ENCODE data around the gene GTF3C1. TPM values are rescaled to one million over a fixed set of nuclear protein-coding genes. Genes with fewer than 3 reads are reported as not detected.

The GTF3C1 gene
- total and polyA plus RNA-seq, 2 of the 13 experiments (the other 11 are each of a cell fraction or from before 2014, with no cell fraction given): 29.2 to 72.7 TPM

GRCh38 chr16:27447301-27447700 lies 102.4 kb downstream of the GTF3C1 start:
- Histone ChIP-seq H3K9ac (ENCODE audit: insufficient read depth, low read depth, low read length) (no peak overlapping the region), H3K9me3 (ENCODE audit: low read length) (peaks cover 15% of the 10 kb centered on the region), H3K36me3 (replicated peaks in 1 of 2; ENCODE audit: control insufficient read depth in 1 of 2, insufficient read depth in 2 of 2, low read length in 2 of 2) (no peaks in the 10 kb centered on the region), H3K27ac (ENCODE audit: extremely low read length, insufficient read depth, low read length) (no peak overlapping the region), H3K4me1 (ENCODE audit: insufficient read depth, low read length) (peaks cover 7% of the 10 kb centered on the region; the same call in 1 of the 2 replicates), H3K27me3 (ENCODE audit: control insufficient read depth in 1 of 2, insufficient read depth in 2 of 2, low read length in 2 of 2) (peaks cover 4 to 26% of the 10 kb centered on the region in 2 experiments; a peak in 3 of 5 replicates), H3K79me2 (ENCODE audit: insufficient read depth, low read length) (no peaks in the 10 kb centered on the region), H3K4me3 (replicated peaks in 1 of 3; ENCODE audit: insufficient read depth in 1 of 3, low read depth in 2 of 3, low read length in 3 of 3) (no peak overlapping the region), H4K20me1 (ENCODE audit: insufficient read depth, low read length) (no peaks in the 10 kb centered on the region), H2AFZ (ENCODE audit: low read length) (no peak overlapping the region), H3K4me2 (ENCODE audit: low read depth, low read length) (no peak overlapping the region)
- ChIA-PET CTCF (ENCODE audit: low intra/inter-chr PET ratio, low total read pairs) (no interaction called here), POLR2A (no interaction called here)
- no peak for ATAC-seq
- peak; percentile 35; the same call in 1 of the 2 replicates for TF ChIP-seq ZNF629 (CRISPR knock-in tag; conservative IDR thresholded peaks at IDR 0.05)
- no peak for TF ChIP-seq ZNF280B (CRISPR knock-in tag; IDR thresholded peaks at IDR 0.05; ENCODE audit: borderline replicate concordance)
- DNase-seq (ENCODE audit: low spot score): no peak
- in situ Hi-C loops (cut with HindIII; ENCODE audit: extremely low pct_ligation_motif_present, low pct_unique_long_range_greater_than_20kb) (no loop called here), intact Hi-C loops (cut with micrococcal nuclease; ENCODE audit: unreplicated experiment) (no loop called here)
- no TSS peak for BruUV-seq (replicated peaks)
- FAIRE-seq: no peak
- 60% methylated on average over 5 of the region's 5 CpGs for WGBS (ENCODE audit: low lambda C conversion rate)

DNA sequence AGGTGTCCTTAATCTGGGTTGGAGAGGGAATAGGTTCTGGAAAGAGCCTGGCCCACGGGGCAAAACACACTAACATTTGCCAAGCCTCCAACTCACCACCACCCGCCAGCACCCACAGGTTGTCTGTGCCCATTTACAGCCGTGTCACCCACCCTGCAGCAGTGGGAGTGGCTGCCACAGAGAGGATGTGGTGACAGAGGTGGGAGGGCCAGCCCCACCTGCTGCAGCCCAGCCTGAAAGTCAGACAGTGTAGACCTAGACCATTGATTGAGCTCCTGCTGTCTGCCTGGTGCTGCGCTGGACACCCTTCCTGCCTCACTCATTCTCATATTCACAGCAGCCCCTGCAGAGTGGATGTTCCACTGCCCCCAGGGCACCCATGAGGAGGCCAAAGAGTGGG lies 103.0 kb downstream of the GTF3C1 start:
- Histone ChIP-seq H3K27me3 (ENCODE audit: control insufficient read depth in 1 of 2, insufficient read depth in 2 of 2, low read length in 2 of 2) (peaks cover 4 to 22% of the 10 kb centered on the region in 2 experiments; a peak in 3 of 5 replicates), H3K4me2 (ENCODE audit: low read depth, low read length) (no peak overlapping the region), H3K36me3 (replicated peaks in 1 of 2; ENCODE audit: control insufficient read depth in 1 of 2, insufficient read depth in 2 of 2, low read length in 2 of 2) (no peaks in the 10 kb centered on the region), H2AFZ (ENCODE audit: low read length) (no peak overlapping the region), H3K79me2 (ENCODE audit: insufficient read depth, low read length) (no peaks in the 10 kb centered on the region), H4K20me1 (ENCODE audit: insufficient read depth, low read length) (no peaks in the 10 kb centered on the region), H3K4me3 (replicated peaks in 1 of 3; ENCODE audit: insufficient read depth in 1 of 3, low read depth in 2 of 3, low read length in 3 of 3) (no peak overlapping the region), H3K27ac (ENCODE audit: extremely low read length, insufficient read depth, low read length) (no peak overlapping the region), H3K9me3 (ENCODE audit: low read length) (peaks cover 15% of the 10 kb centered on the region), H3K9ac (ENCODE audit: insufficient read depth, low read depth, low read length) (no peak overlapping the region), H3K4me1 (ENCODE audit: insufficient read depth, low read length) (peaks cover 7% of the 10 kb centered on the region; the same call in 1 of the 2 replicates)
- ATAC-seq (no peak), FAIRE-seq (no peak), DNase-seq (ENCODE audit: low spot score) (no peak)
- intact Hi-C loops (cut with micrococcal nuclease; ENCODE audit: unreplicated experiment): no loop called here
- WGBS (ENCODE audit: low lambda C conversion rate): 66% methylated on average over 4 of the region's 4 CpGs
- in situ Hi-C loops (cut with HindIII; ENCODE audit: extremely low pct_ligation_motif_present, low pct_unique_long_range_greater_than_20kb): no loop called here
- no TSS peak for BruUV-seq (replicated peaks)
- ChIA-PET CTCF (ENCODE audit: low intra/inter-chr PET ratio, low total read pairs) (no interaction called here), POLR2A (no interaction called here)
- TF ChIP-seq, protein P1, sequence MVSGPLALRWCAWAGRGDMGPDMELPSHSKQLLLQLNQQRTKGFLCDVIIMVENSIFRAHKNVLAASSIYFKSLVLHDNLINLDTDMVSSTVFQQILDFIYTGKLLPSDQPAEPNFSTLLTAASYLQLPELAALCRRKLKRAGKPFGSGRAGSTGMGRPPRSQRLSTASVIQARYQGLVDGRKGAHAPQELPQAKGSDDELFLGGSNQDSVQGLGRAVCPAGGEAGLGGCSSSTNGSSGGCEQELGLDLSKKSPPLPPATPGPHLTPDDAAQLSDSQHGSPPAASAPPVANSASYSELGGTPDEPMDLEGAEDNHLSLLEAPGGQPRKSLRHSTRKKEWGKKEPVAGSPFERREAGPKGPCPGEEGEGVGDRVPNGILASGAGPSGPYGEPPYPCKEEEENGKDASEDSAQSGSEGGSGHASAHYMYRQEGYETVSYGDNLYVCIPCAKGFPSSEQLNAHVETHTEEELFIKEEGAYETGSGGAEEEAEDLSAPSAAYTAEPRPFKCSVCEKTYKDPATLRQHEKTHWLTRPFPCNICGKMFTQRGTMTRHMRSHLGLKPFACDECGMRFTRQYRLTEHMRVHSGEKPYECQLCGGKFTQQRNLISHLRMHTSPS (CRISPR knock-in tag; IDR thresholded peaks at IDR 0.05; ENCODE audit: low read depth): no peak
- no peak for TF ChIP-seq KLF9 (CRISPR knock-in tag; IDR thresholded peaks at IDR 0.05; ENCODE audit: low read depth)
- TF ChIP-seq, protein P2, sequence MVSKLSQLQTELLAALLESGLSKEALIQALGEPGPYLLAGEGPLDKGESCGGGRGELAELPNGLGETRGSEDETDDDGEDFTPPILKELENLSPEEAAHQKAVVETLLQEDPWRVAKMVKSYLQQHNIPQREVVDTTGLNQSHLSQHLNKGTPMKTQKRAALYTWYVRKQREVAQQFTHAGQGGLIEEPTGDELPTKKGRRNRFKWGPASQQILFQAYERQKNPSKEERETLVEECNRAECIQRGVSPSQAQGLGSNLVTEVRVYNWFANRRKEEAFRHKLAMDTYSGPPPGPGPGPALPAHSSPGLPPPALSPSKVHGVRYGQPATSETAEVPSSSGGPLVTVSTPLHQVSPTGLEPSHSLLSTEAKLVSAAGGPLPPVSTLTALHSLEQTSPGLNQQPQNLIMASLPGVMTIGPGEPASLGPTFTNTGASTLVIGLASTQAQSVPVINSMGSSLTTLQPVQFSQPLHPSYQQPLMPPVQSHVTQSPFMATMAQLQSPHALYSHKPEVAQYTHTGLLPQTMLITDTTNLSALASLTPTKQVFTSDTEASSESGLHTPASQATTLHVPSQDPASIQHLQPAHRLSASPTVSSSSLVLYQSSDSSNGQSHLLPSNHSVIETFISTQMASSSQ (IDR thresholded peaks at IDR 0.05; ENCODE audit: low read depth): no peak
- TF ChIP-seq, protein P2 (CRISPR knock-in tag; IDR thresholded peaks at IDR 0.05; ENCODE audit: borderline replicate concordance): no peak
- TF ChIP-seq, protein P3, sequence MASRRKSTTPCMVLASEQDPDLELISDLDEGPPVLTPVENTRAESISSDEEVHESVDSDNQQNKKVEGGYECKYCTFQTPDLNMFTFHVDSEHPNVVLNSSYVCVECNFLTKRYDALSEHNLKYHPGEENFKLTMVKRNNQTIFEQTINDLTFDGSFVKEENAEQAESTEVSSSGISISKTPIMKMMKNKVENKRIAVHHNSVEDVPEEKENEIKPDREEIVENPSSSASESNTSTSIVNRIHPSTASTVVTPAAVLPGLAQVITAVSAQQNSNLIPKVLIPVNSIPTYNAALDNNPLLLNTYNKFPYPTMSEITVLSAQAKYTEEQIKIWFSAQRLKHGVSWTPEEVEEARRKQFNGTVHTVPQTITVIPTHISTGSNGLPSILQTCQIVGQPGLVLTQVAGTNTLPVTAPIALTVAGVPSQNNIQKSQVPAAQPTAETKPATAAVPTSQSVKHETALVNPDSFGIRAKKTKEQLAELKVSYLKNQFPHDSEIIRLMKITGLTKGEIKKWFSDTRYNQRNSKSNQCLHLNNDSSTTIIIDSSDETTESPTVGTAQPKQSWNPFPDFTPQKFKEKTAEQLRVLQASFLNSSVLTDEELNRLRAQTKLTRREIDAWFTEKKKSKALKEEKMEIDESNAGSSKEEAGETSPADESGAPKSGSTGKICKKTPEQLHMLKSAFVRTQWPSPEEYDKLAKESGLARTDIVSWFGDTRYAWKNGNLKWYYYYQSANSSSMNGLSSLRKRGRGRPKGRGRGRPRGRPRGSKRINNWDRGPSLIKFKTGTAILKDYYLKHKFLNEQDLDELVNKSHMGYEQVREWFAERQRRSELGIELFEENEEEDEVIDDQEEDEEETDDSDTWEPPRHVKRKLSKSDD (CRISPR knock-in tag; IDR thresholded peaks at IDR 0.05; ENCODE audit: low read depth): no peak

Data from HepG2 (cell line).